Astrocyte (in vitro differentiated cells and primary cell): Measurements from ENCODE around the gene ETHE1. TPM values are rescaled to one million over a fixed set of nuclear protein-coding genes. Genes with fewer than 3 reads are reported as not detected.

ENCODE experiments used
- DNase-seq: peaks from one replicate; pipeline ENCODE4 v3.0.0-alpha.2; 2010; ENCODE audit warnings: low read depth
- FAIRE-seq: peaks from 2 replicates; lab custom pipeline; 2011; peaks lifted over from hg19 to GRCh38; lab: Jason Lieb, UNC
- H2AFZ ChIP-seq: 2 replicates; pipeline ENCODE4 v1.6.0; 2012; ENCODE audit warnings: low read depth, low read length, inconsistent platforms
- H3K27ac ChIP-seq: 2 replicates; pipeline ENCODE4 v1.5.1; 2011; ENCODE audit warnings: low read depth, low read length, inconsistent platforms
- H3K27me3 ChIP-seq: 2 replicates; pipeline ENCODE4 v1.6.0; 2011; ENCODE audit warnings: low read length, inconsistent platforms; ENCODE audit not compliant: insufficient read depth
- H3K36me3 ChIP-seq: 2 replicates; pipeline ENCODE4 v1.5.1; 2011; ENCODE audit warnings: low read length, inconsistent platforms; ENCODE audit not compliant: insufficient read depth
- H3K4me1 ChIP-seq: 2 replicates; pipeline ENCODE4 v1.5.1; 2011; ENCODE audit warnings: low read length, inconsistent platforms; ENCODE audit not compliant: insufficient read depth
- H3K4me2 ChIP-seq: 2 replicates; pipeline ENCODE4 v1.6.0; 2012; ENCODE audit warnings: low read length, inconsistent platforms
- H3K4me3 ChIP-seq: 2 replicates; pipeline ENCODE4 v1.5.1; 2011; ENCODE audit warnings: low read depth, mild to moderate bottlenecking, low read length, inconsistent platforms; ENCODE audit not compliant: insufficient read depth
- H3K79me2 ChIP-seq: 2 replicates; pipeline ENCODE4 v1.6.0; 2012; ENCODE audit warnings: mild to moderate bottlenecking, low read length, inconsistent platforms; ENCODE audit not compliant: insufficient read depth
- H3K9ac ChIP-seq: 2 replicates; pipeline ENCODE4 v1.6.0; 2012; ENCODE audit warnings: mild to moderate bottlenecking, low read length, inconsistent platforms
- H3K9me3 ChIP-seq: 2 replicates; pipeline ENCODE4 v1.5.1; 2012; ENCODE audit warnings: low read depth, mild to moderate bottlenecking, low read length, inconsistent platforms; ENCODE audit not compliant: insufficient read depth
- H4K20me1 ChIP-seq: 2 replicates; pipeline ENCODE4 v1.6.0; 2012; ENCODE audit warnings: low read length, inconsistent platforms; ENCODE audit not compliant: insufficient read depth
- H3K27ac Mint-ChIP-seq: one replicate; pipeline ENCODE4 v1.8.0; 2021; ENCODE audit warnings: mild to moderate bottlenecking, mixed read lengths; ENCODE audit not compliant: unreplicated experiment
- H3K27me3 Mint-ChIP-seq: one replicate; pipeline ENCODE4 v1.8.0; 2021; ENCODE audit warnings: low read depth, mixed read lengths; ENCODE audit not compliant: unreplicated experiment
- H3K36me3 Mint-ChIP-seq: one replicate; pipeline ENCODE4 v1.8.0; 2021; ENCODE audit warnings: low read depth, mixed read lengths; ENCODE audit not compliant: unreplicated experiment
- H3K4me1 Mint-ChIP-seq: one replicate; pipeline ENCODE4 v1.8.0; 2021; ENCODE audit warnings: low read depth, mixed read lengths; ENCODE audit not compliant: unreplicated experiment
- H3K4me3 Mint-ChIP-seq: one replicate; pipeline ENCODE4 v1.8.0; 2021; ENCODE audit warnings: mild to moderate bottlenecking, moderate library complexity, mixed read lengths; ENCODE audit not compliant: unreplicated experiment
- H3K9me3 Mint-ChIP-seq: one replicate; pipeline ENCODE4 v1.8.0; 2021; ENCODE audit warnings: mild to moderate bottlenecking, mixed read lengths; ENCODE audit not compliant: unreplicated experiment
- EZH2 ChIP-seq: IDR thresholded peaks from 2 replicates; pipeline ENCODE4 v1.6.1; 2012; ENCODE audit warnings: mild to moderate bottlenecking, low read length, inconsistent platforms; ENCODE audit not compliant: insufficient read depth
- total RNA-seq: library from RNA; stranded (reverse); gene quantifications from 2 replicates; pipeline ENCODE4 v1.2.1, GENCODE V29; 2021
- TF ChIP-seq, protein P1 (sequence below): IDR thresholded peaks from 2 replicates; pipeline ENCODE4 v1.5.1; 2011; ENCODE audit warnings: low read depth, mild to moderate bottlenecking, inconsistent platforms, low read length, moderate library complexity; ENCODE audit not compliant: insufficient read depth

Gene ETHE1
- total RNA-seq, 1 donor from 2014 or later: 50.7 TPM

GRCh38 chr19:43572171-43572588 is 45.2 kb upstream of the ETHE1 start:
- no peak overlapping the region for H3K4me3 Mint-ChIP-seq

GRCh38 chr19:43570174-43570791 is 43.3 kb upstream of the ETHE1 start:
- H3K4me3 ChIP-seq: no peak overlapping the region
- Mint-ChIP-seq H3K4me3 (no peak overlapping the region), H3K27me3 (no peaks in the 10 kb centered on the region), H3K4me1 (peaks cover 2% of the 10 kb centered on the region), H3K27ac (no peak overlapping the region), H3K9me3 (no peaks in the 10 kb centered on the region), H3K36me3 (peaks cover 1% of the 10 kb centered on the region)
- H3K9ac ChIP-seq: no peak overlapping the region
- no peak overlapping the region for H2AFZ ChIP-seq
- no peaks in the 10 kb centered on the region for H3K27me3 ChIP-seq
- H3K36me3 ChIP-seq: peaks cover 5% of the 10 kb centered on the region
- H3K4me1 ChIP-seq: peaks cover 7% of the 10 kb centered on the region
- H3K27ac ChIP-seq: no peak overlapping the region
- no peak overlapping the region for H3K4me2 ChIP-seq
- TF ChIP-seq, protein P1, sequence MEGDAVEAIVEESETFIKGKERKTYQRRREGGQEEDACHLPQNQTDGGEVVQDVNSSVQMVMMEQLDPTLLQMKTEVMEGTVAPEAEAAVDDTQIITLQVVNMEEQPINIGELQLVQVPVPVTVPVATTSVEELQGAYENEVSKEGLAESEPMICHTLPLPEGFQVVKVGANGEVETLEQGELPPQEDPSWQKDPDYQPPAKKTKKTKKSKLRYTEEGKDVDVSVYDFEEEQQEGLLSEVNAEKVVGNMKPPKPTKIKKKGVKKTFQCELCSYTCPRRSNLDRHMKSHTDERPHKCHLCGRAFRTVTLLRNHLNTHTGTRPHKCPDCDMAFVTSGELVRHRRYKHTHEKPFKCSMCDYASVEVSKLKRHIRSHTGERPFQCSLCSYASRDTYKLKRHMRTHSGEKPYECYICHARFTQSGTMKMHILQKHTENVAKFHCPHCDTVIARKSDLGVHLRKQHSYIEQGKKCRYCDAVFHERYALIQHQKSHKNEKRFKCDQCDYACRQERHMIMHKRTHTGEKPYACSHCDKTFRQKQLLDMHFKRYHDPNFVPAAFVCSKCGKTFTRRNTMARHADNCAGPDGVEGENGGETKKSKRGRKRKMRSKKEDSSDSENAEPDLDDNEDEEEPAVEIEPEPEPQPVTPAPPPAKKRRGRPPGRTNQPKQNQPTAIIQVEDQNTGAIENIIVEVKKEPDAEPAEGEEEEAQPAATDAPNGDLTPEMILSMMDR: no peak
- TF ChIP-seq EZH2: no peak
- H4K20me1 ChIP-seq: peaks cover 12% of the 10 kb centered on the region
- H3K9me3 ChIP-seq: no peaks in the 10 kb centered on the region
- peaks cover 31% of the 10 kb centered on the region for H3K79me2 ChIP-seq
- no peak for FAIRE-seq
- DNase-seq: no peak

More at GRCh38 chr19:43572171-43572588, 45.2 kb upstream of the ETHE1 start:
- H3K4me3 ChIP-seq: no peak overlapping the region
- Mint-ChIP-seq H3K27me3 (no peaks in the 10 kb centered on the region), H3K36me3 (peaks cover 1% of the 10 kb centered on the region), H3K4me1 (peaks cover 2% of the 10 kb centered on the region), H3K9me3 (peaks cover 2% of the 10 kb centered on the region), H3K27ac (no peak overlapping the region)
- H4K20me1 ChIP-seq: peaks cover 12% of the 10 kb centered on the region
- no peak for TF ChIP-seq EZH2
- TF ChIP-seq, protein P1: no peak
- H3K79me2 ChIP-seq: peaks cover 28% of the 10 kb centered on the region
- DNase-seq (no peak), FAIRE-seq (no peak)
- no peak overlapping the region for H2AFZ ChIP-seq
- peaks cover 11% of the 10 kb centered on the region for H3K4me1 ChIP-seq
- H3K36me3 ChIP-seq: peaks cover 5% of the 10 kb centered on the region
- H3K4me2 ChIP-seq: no peak overlapping the region
- H3K9ac ChIP-seq: no peak overlapping the region
- no peak overlapping the region for H3K27ac ChIP-seq
- no peaks in the 10 kb centered on the region for H3K9me3 ChIP-seq
- H3K27me3 ChIP-seq: no peaks in the 10 kb centered on the region

- Histone ChIP-seq H3K4me2 (no peak overlapping the region), H3K4me3 (no peak overlapping the region), H3K27ac (no peak overlapping the region), H4K20me1 (peaks cover 12% of the 10 kb centered on the region), H3K4me1 (peaks cover 4% of the 10 kb centered on the region), H3K79me2 (peaks cover 25% of the 10 kb centered on the region), H3K36me3 (peaks cover 5% of the 10 kb centered on the region), H3K9ac (no peak overlapping the region), H2AFZ (no peak overlapping the region), H3K9me3 (no peaks in the 10 kb centered on the region), H3K27me3 (no peaks in the 10 kb centered on the region)
- Mint-ChIP-seq H3K27ac (no peak overlapping the region), H3K4me3 (no peak overlapping the region), H3K27me3 (no peaks in the 10 kb centered on the region), H3K36me3 (peaks cover 1% of the 10 kb centered on the region), H3K9me3 (no peaks in the 10 kb centered on the region), H3K4me1 (no peaks in the 10 kb centered on the region)
- FAIRE-seq (no peak), DNase-seq (no peak)
- TF ChIP-seq, protein P1: no peak
- no peak for TF ChIP-seq EZH2
Observed at GRCh38 chr19:43569657-43570056, 42.7 kb upstream of the ETHE1 start.
